Measurements from ENCODE around the gene SEC61A2.

Gene SEC61A2

GRCh38 chr10:12179606-12180170, 50.2 kb downstream of the SEC61A2 start:
- Histone ChIP-seq H3F3A (ENCODE audit: low read depth) (peaks cover 4% of the 10 kb centered on the region; the same call in 1 of the 2 replicates), H3K4me2 (ENCODE audit: low read depth, low read length, poor library complexity, severe bottlenecking) (no peak overlapping the region), H2AFZ (ENCODE audit: low read length) (no peak overlapping the region), H3K9ac (ENCODE audit: low read depth, low read length, poor library complexity, severe bottlenecking) (no peak overlapping the region), H4K20me1 (ENCODE audit: insufficient read depth, low read length, poor library complexity, severe bottlenecking) (no peaks in the 10 kb centered on the region), H3K9me2 (replicated peaks; ENCODE audit: low read depth, low read length) (no peaks in the 10 kb centered on the region), H3K4me1 (ENCODE audit: insufficient read depth, low read length, poor library complexity, severe bottlenecking) (peaks cover 13% of the 10 kb centered on the region), H3K36me3 (ENCODE audit: insufficient read depth, low read length) (peaks cover 24% of the 10 kb centered on the region; the same call in 1 of the 2 replicates), H3K9me3 (ENCODE audit: insufficient read depth, low read depth, low read length) (no peaks in the 10 kb centered on the region), H3K4me3 (ENCODE audit: low read length, poor library complexity, severe bottlenecking) (no peak overlapping the region), H3K79me2 (ENCODE audit: insufficient read depth, low read length) (no peaks in the 10 kb centered on the region), H3K27me3 (ENCODE audit: insufficient read depth, low read length, poor library complexity, severe bottlenecking) (no peaks in the 10 kb centered on the region)
- TF ChIP-seq, protein P1, sequence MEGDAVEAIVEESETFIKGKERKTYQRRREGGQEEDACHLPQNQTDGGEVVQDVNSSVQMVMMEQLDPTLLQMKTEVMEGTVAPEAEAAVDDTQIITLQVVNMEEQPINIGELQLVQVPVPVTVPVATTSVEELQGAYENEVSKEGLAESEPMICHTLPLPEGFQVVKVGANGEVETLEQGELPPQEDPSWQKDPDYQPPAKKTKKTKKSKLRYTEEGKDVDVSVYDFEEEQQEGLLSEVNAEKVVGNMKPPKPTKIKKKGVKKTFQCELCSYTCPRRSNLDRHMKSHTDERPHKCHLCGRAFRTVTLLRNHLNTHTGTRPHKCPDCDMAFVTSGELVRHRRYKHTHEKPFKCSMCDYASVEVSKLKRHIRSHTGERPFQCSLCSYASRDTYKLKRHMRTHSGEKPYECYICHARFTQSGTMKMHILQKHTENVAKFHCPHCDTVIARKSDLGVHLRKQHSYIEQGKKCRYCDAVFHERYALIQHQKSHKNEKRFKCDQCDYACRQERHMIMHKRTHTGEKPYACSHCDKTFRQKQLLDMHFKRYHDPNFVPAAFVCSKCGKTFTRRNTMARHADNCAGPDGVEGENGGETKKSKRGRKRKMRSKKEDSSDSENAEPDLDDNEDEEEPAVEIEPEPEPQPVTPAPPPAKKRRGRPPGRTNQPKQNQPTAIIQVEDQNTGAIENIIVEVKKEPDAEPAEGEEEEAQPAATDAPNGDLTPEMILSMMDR (conservative IDR thresholded peaks at IDR 0.05; ENCODE audit: low read length): no peak
- TF ChIP-seq EZH2phosphoT487 (IDR thresholded peaks at IDR 0.05; ENCODE audit: borderline replicate concordance): no peak

DNA sequence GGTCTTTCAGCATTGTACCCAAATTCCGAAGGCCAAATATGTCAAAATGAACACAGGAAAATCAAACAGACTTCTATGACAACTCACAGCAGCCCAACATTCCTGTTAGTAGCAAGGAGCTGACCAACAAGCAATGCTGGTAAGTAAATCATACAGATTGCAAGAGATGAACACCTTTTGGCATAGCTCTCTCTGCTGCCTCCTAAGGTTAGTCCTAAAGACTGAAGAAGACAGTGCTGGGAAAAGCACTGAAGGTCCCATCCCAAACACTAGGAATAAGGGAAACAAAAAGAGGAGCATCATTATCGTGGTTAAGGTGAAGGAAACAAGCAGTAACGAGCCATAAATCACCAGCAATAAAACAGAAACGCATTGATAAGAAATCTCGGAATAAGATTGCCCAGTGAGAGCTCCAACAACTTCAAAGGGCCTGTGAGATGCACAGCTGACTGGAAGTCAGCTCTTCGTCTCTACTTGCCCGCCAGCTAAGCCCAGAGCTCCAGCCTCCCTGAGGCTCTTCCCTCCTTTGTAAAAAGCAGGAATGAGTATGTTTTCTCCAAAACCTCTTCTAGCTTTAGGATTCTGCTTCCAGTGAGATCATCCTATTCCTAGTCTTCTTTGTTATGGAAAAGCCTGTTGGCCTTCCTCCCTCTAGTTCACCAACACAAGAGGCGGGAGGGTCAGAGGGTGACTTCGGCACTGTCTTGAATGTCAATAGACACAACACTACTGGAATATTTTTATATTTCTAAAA, 50.9 kb downstream of the SEC61A2 start:
- H3K9ac ChIP-seq (ENCODE audit: low read depth, low read length, poor library complexity, severe bottlenecking): peak overlapping the region; percentile 32
- H3K79me2 ChIP-seq (ENCODE audit: insufficient read depth, low read length): no peaks in the 10 kb centered on the region
- H3K9me2 ChIP-seq (replicated peaks; ENCODE audit: low read depth, low read length): no peaks in the 10 kb centered on the region
- no peak overlapping the region for H3K4me3 ChIP-seq (ENCODE audit: low read length, poor library complexity, severe bottlenecking)
- H3K36me3 ChIP-seq (ENCODE audit: insufficient read depth, low read length): peaks cover 29% of the 10 kb centered on the region; the same call in 1 of the 2 replicates
- TF ChIP-seq, protein P1 (conservative IDR thresholded peaks at IDR 0.05; ENCODE audit: low read length): 0 out of 2 replicates have a peak, but pooled peaks have one; percentile 8
- no peak for TF ChIP-seq EZH2phosphoT487 (IDR thresholded peaks at IDR 0.05; ENCODE audit: borderline replicate concordance)
- H4K20me1 ChIP-seq (ENCODE audit: insufficient read depth, low read length, poor library complexity, severe bottlenecking): no peaks in the 10 kb centered on the region
- peak overlapping the region; percentile 20 for H3K4me2 ChIP-seq (ENCODE audit: low read depth, low read length, poor library complexity, severe bottlenecking)
- H3K9me3 ChIP-seq (ENCODE audit: insufficient read depth, low read depth, low read length): no peaks in the 10 kb centered on the region
- peaks cover 4% of the 10 kb centered on the region; the same call in 1 of the 2 replicates for H3F3A ChIP-seq (ENCODE audit: low read depth)
- no peaks in the 10 kb centered on the region for H3K27me3 ChIP-seq (ENCODE audit: insufficient read depth, low read length, poor library complexity, severe bottlenecking)
- H2AFZ ChIP-seq (ENCODE audit: low read length): no peak overlapping the region
- peaks cover 13% of the 10 kb centered on the region for H3K4me1 ChIP-seq (ENCODE audit: insufficient read depth, low read length, poor library complexity, severe bottlenecking)

- Histone ChIP-seq H4K20me1 (ENCODE audit: insufficient read depth, low read length, poor library complexity, severe bottlenecking) (no peaks in the 10 kb centered on the region), H3K9ac (ENCODE audit: low read depth, low read length, poor library complexity, severe bottlenecking) (peak overlapping the region; percentile 32), H3K27me3 (ENCODE audit: insufficient read depth, low read length, poor library complexity, severe bottlenecking) (no peaks in the 10 kb centered on the region), H3K9me3 (ENCODE audit: insufficient read depth, low read depth, low read length) (no peaks in the 10 kb centered on the region), H3K36me3 (ENCODE audit: insufficient read depth, low read length) (peaks cover 32% of the 10 kb centered on the region; the same call in 1 of the 2 replicates), H3K79me2 (ENCODE audit: insufficient read depth, low read length) (no peaks in the 10 kb centered on the region), H2AFZ (ENCODE audit: low read length) (no peak overlapping the region), H3K4me2 (ENCODE audit: low read depth, low read length, poor library complexity, severe bottlenecking) (peak overlapping the region; percentile 20), H3K9me2 (replicated peaks; ENCODE audit: low read depth, low read length) (no peaks in the 10 kb centered on the region), H3K4me1 (ENCODE audit: insufficient read depth, low read length, poor library complexity, severe bottlenecking) (peaks cover 17% of the 10 kb centered on the region), H3F3A (ENCODE audit: low read depth) (peaks cover 4% of the 10 kb centered on the region; the same call in 1 of the 2 replicates), H3K4me3 (ENCODE audit: low read length, poor library complexity, severe bottlenecking) (no peak overlapping the region)
- TF ChIP-seq, protein P1 (conservative IDR thresholded peaks at IDR 0.05; ENCODE audit: low read length): no peak
- no peak for TF ChIP-seq EZH2phosphoT487 (IDR thresholded peaks at IDR 0.05; ENCODE audit: borderline replicate concordance)
Observed at GRCh38 chr10:12181065-12181775, 51.7 kb downstream of the SEC61A2 start.
